ENCODE results near the gene SLC12A4.
A peak's percentile ranks its signal among the peaks of the same experiment; 100 is the strongest.
"Not testable (repeated sequence)": the region's sequence is repeated elsewhere in the genome, so short reads cannot be mapped to it uniquely, and the experiment has no call there.

SLC12A4 gene

GRCh38 chr16:67968400-67969253 is at the start of gene SLC12A4:
SLC12A4 (minus strand) TSS chr16:67968637; CDS start chr16:67968553, 84 bp downstream.
- DNase-seq = no peak

GRCh38 chr16:68015681-68016080 is 47.2 kb upstream of the SLC12A4 start, which contains the start of gene DPEP2NB:
DPEP2NB (minus strand) TSS chr16:68015911; CDS start chr16:68015770, 141 bp downstream.
- no peak for DNase-seq

- no peak for DNase-seq
Observed at GRCh38 chr16:68013440-68013839, 45.0 kb upstream of the SLC12A4 start.

GRCh38 chr16:68009872-68010271 is 41.4 kb upstream of the SLC12A4 start:
- not testable (repeated sequence) for DNase-seq

- DNase-seq = no peak
Observed at GRCh38 chr16:68009157-68009735, 40.8 kb upstream of the SLC12A4 start.

- peak in 1 of 3 experiments; percentile 12 for DNase-seq
Observed at GRCh38 chr16:68005786-68006286, 37.4 kb upstream of the SLC12A4 start.

GRCh38 chr16:68005211-68005610 is 36.8 kb upstream of the SLC12A4 start:
- DNase-seq = no peak

GRCh38 chr16:68003031-68003430 is 34.6 kb upstream of the SLC12A4 start:
- no peak for DNase-seq

- no peak for DNase-seq
Observed at GRCh38 chr16:68000450-68000849, 32.0 kb upstream of the SLC12A4 start.

GRCh38 chr16:67999985-68000384 is 31.5 kb upstream of the SLC12A4 start:
- DNase-seq = no peak

- not testable (repeated sequence) for DNase-seq
Observed at GRCh38 chr16:67998779-67999688, 30.6 kb upstream of the SLC12A4 start, which contains the start of gene DPEP2. DPEP2 (minus strand) TSS chr16:67999484; CDS start chr16:67993212, 6,272 bp downstream.

GRCh38 chr16:67998231-67998778 is 29.9 kb upstream of the SLC12A4 start:
- not testable (repeated sequence) for DNase-seq

GRCh38 chr16:67996666-67997065 is 28.2 kb upstream of the SLC12A4 start:
- no peak for DNase-seq

- no peak for DNase-seq
Observed at GRCh38 chr16:67995423-67995822, 27.0 kb upstream of the SLC12A4 start.

- DNase-seq = not testable (repeated sequence)
Observed at GRCh38 chr16:67994040-67994408, 25.6 kb upstream of the SLC12A4 start.

- DNase-seq = peak in 1 of 3 experiments; percentile 48
Observed at GRCh38 chr16:67993207-67994039, 25.0 kb upstream of the SLC12A4 start.

GRCh38 chr16:67992661-67993206 is 24.3 kb upstream of the SLC12A4 start:
- DNase-seq = no peak

GRCh38 chr16:67990018-67990386 is 21.6 kb upstream of the SLC12A4 start:
- peak in 1 of 3 experiments; percentile 3 for DNase-seq

GRCh38 chr16:67989322-67990017 is 21.0 kb upstream of the SLC12A4 start:
- DNase-seq = no peak

- no peak for DNase-seq
Observed at GRCh38 chr16:67988675-67989074, 20.2 kb upstream of the SLC12A4 start.
